Mucosa of stomach (tissue), 1 donor: Measurements from ENCODE around the gene ORC3.
"Not testable (repeated sequence)": the region's sequence is repeated elsewhere in the genome, so short reads cannot be mapped to it uniquely, and the experiment has no call there.

ENCODE experiments used
- H3K27me3 ChIP-seq: one replicate; pipeline ENCODE4 v1.7.0; 2013; ENCODE audit warnings: mild to moderate bottlenecking, low read length; ENCODE audit not compliant: control insufficient read depth, insufficient read depth
- H3K36me3 ChIP-seq: one replicate; pipeline ENCODE4 v1.7.0; 2013; ENCODE audit warnings: low read length; ENCODE audit not compliant: control insufficient read depth, insufficient read depth
- H3K4me1 ChIP-seq: one replicate; pipeline ENCODE4 v1.7.0; 2013; ENCODE audit warnings: mild to moderate bottlenecking, low read length; ENCODE audit not compliant: control insufficient read depth, insufficient read depth
- H3K4me3 ChIP-seq: one replicate; pipeline ENCODE4 v1.7.0; 2013; ENCODE audit warnings: low read length
- H3K9ac ChIP-seq: one replicate; pipeline ENCODE4 v1.7.0; 2013; ENCODE audit warnings: mild to moderate bottlenecking, low read length, moderate library complexity
- H3K9me3 ChIP-seq: one replicate; pipeline ENCODE4 v1.7.0; 2013; ENCODE audit warnings: mild to moderate bottlenecking, low read length, moderate library complexity; ENCODE audit not compliant: control insufficient read depth
- donor health status: Pancreatic carcinoma.

The ORC3 gene

GRCh38 chr6:87687296-87687695 lies 97.4 kb downstream of the ORC3 start:
- H3K36me3 ChIP-seq: no peaks in the 10 kb centered on the region
- no peaks in the 10 kb centered on the region for H3K9me3 ChIP-seq
- H3K9ac ChIP-seq: no peak overlapping the region
- no peaks in the 10 kb centered on the region for H3K27me3 ChIP-seq
- no peak overlapping the region for H3K4me3 ChIP-seq
- H3K4me1 ChIP-seq: peaks cover 8% of the 10 kb centered on the region

GRCh38 chr6:87687893-87688292 lies 98.0 kb downstream of the ORC3 start:
- not testable (repeated sequence) for H3K4me3 ChIP-seq, H3K9ac ChIP-seq, H3K4me1 ChIP-seq, H3K27me3 ChIP-seq, H3K9me3 ChIP-seq, H3K36me3 ChIP-seq

- H3K4me1 ChIP-seq: peaks cover 4% of the 10 kb centered on the region
- no peaks in the 10 kb centered on the region for H3K36me3 ChIP-seq
- H3K9me3 ChIP-seq: no peaks in the 10 kb centered on the region
- no peaks in the 10 kb centered on the region for H3K27me3 ChIP-seq
- H3K9ac ChIP-seq: no peak overlapping the region
- H3K4me3 ChIP-seq: no peak overlapping the region
These were observed 100.5 kb downstream of the ORC3 start for GRCh38 chr6:87690441-87690840.

GRCh38 chr6:87692086-87692485 lies 102.2 kb downstream of the ORC3 start:
- H3K4me1 ChIP-seq: no peaks in the 10 kb centered on the region
- H3K9ac ChIP-seq: no peak overlapping the region

GRCh38 chr6:87696817-87697216 lies 106.9 kb downstream of the ORC3 start:
- H3K4me3 ChIP-seq, H3K27me3 ChIP-seq, H3K9ac ChIP-seq, H3K9me3 ChIP-seq, H3K36me3 ChIP-seq, H3K4me1 ChIP-seq: not testable (repeated sequence)

More at GRCh38 chr6:87692086-87692485, 102.2 kb downstream of the ORC3 start:
- no peaks in the 10 kb centered on the region for H3K27me3 ChIP-seq
- H3K4me3 ChIP-seq: no peak overlapping the region
- H3K9me3 ChIP-seq: no peaks in the 10 kb centered on the region
- H3K36me3 ChIP-seq: no peaks in the 10 kb centered on the region

- Histone ChIP-seq H3K4me1 (peaks cover 6% of the 10 kb centered on the region), H3K9ac (no peak overlapping the region)
These were observed 107.9 kb downstream of the ORC3 start for GRCh38 chr6:87697581-87698546.

GRCh38 chr6:87698547-87699006 lies 108.6 kb downstream of the ORC3 start:
- H3K9me3 ChIP-seq: no peaks in the 10 kb centered on the region
- no peak overlapping the region for H3K4me3 ChIP-seq
- peaks cover 6% of the 10 kb centered on the region for H3K4me1 ChIP-seq
- H3K9ac ChIP-seq: peak overlapping the region; percentile 3
- H3K27me3 ChIP-seq: no peaks in the 10 kb centered on the region
- H3K36me3 ChIP-seq: no peaks in the 10 kb centered on the region

More at GRCh38 chr6:87697581-87698546, 107.9 kb downstream of the ORC3 start:
- no peaks in the 10 kb centered on the region for H3K9me3 ChIP-seq
- no peaks in the 10 kb centered on the region for H3K36me3 ChIP-seq
- H3K27me3 ChIP-seq: no peaks in the 10 kb centered on the region
- no peak overlapping the region for H3K4me3 ChIP-seq

GRCh38 chr6:87699576-87699975 lies 109.6 kb downstream of the ORC3 start:
- no peak overlapping the region for H3K4me3 ChIP-seq
- H3K9ac ChIP-seq: no peak overlapping the region
- no peaks in the 10 kb centered on the region for H3K27me3 ChIP-seq
- H3K4me1 ChIP-seq: peaks cover 6% of the 10 kb centered on the region
- no peaks in the 10 kb centered on the region for H3K36me3 ChIP-seq
- H3K9me3 ChIP-seq: no peaks in the 10 kb centered on the region

- peaks cover 12% of the 10 kb centered on the region for H3K4me1 ChIP-seq
- H3K27me3 ChIP-seq: no peaks in the 10 kb centered on the region
- no peaks in the 10 kb centered on the region for H3K36me3 ChIP-seq
- no peaks in the 10 kb centered on the region for H3K9me3 ChIP-seq
- peak overlapping the region; percentile 92 for H3K4me3 ChIP-seq
- peak overlapping the region; percentile 96 for H3K9ac ChIP-seq
These were observed 110.7 kb downstream of the ORC3 start for GRCh38 chr6:87700397-87701343.

GRCh38 chr6:87701344-87701675 lies 111.4 kb downstream of the ORC3 start:
- H3K9me3 ChIP-seq: no peaks in the 10 kb centered on the region
- H3K4me1 ChIP-seq: peaks cover 12% of the 10 kb centered on the region
- no peaks in the 10 kb centered on the region for H3K36me3 ChIP-seq
- peak overlapping the region; percentile 92 for H3K4me3 ChIP-seq
- no peaks in the 10 kb centered on the region for H3K27me3 ChIP-seq
- peak overlapping the region; percentile 96 for H3K9ac ChIP-seq

- peak within 1 kb of the TSS; percentile 92 for H3K4me3 ChIP-seq
- peak within 1 kb of the TSS; percentile 96 for H3K9ac ChIP-seq
- H3K27me3 ChIP-seq: no peaks in the 10 kb centered on the region
- no peaks in the 10 kb centered on the region for H3K36me3 ChIP-seq
- peaks cover 12% of the 10 kb centered on the region for H3K4me1 ChIP-seq
- H3K9me3 ChIP-seq: no peaks in the 10 kb centered on the region
These were observed 112.0 kb downstream of the ORC3 start, which contains the start of gene AKIRIN2 for GRCh38 chr6:87701676-87702588. TSS of gene AKIRIN2 (minus strand) at chr6:87702233. CDS start at chr6:87701684, 549 bp downstream.
